Neural progenitor cell (in vitro differentiated cells): ENCODE data around the gene SS18L1.

Experiments used
- EZH2 ChIP-seq: fragments of 200-600 bp; sonication (generic); IDR thresholded peaks from 2 replicates; pipeline ENCODE4 v1.6.1; 2017; ENCODE audit warnings: antibody characterized with exemption, mild to moderate bottlenecking, moderate library complexity
- TF ChIP-seq, protein P1 (sequence below): fragments of 200-600 bp; sonication (generic); IDR thresholded peaks from 2 replicates; pipeline ENCODE4 v1.5.1; 2017; ENCODE audit warnings: antibody characterized with exemption, mild to moderate bottlenecking

DNA sequence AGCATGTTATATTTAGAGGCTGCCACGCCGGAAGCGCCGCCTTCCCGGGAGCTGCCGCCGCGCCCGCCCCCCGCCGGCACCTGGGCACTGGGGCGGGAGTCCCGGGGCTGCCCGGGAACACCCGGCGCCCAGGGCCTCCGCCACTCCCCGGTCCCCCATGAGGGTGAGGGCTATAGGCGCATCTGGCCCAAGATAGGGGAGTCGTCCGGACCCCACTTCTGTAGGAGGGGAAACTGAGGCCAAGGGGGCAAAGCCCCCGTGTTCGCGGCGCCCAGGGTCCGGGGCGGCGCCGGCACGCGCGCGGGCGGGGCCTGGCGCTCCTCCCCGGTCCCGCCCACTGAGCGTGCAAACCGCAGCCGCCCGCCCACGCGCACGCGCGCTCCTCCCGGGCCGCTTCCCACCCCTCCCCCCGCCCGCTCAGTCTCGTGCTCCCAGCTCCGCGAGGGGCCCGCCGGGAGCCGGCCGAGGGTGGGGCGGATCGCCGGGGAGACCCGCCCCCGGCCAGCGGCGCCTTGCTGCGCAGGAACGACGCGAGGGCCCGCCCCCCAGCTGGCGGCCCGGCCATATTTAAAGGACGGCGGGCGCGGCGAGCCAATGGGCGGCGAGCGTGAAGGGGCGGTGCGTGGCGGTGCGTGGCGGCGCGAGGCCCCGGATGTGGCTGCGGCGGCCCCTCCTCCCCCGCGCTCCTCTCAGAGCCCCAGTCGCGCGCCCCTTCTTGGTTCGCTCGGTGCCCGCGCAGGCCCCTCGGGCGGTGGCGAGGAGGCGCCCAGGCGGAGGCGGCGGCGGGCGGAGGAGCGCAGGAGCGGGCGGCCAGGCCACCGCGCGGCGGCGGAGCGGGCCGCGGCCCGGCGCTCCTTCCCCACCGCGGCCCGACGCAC, 21.6 kb upstream of the SS18L1 start, which contains the start of gene LSM14B:
- TF ChIP-seq, protein P1, sequence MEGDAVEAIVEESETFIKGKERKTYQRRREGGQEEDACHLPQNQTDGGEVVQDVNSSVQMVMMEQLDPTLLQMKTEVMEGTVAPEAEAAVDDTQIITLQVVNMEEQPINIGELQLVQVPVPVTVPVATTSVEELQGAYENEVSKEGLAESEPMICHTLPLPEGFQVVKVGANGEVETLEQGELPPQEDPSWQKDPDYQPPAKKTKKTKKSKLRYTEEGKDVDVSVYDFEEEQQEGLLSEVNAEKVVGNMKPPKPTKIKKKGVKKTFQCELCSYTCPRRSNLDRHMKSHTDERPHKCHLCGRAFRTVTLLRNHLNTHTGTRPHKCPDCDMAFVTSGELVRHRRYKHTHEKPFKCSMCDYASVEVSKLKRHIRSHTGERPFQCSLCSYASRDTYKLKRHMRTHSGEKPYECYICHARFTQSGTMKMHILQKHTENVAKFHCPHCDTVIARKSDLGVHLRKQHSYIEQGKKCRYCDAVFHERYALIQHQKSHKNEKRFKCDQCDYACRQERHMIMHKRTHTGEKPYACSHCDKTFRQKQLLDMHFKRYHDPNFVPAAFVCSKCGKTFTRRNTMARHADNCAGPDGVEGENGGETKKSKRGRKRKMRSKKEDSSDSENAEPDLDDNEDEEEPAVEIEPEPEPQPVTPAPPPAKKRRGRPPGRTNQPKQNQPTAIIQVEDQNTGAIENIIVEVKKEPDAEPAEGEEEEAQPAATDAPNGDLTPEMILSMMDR: no peak
- no peak for TF ChIP-seq EZH2
